SU-DHL-6 (cell line): ENCODE measurements around the gene POU6F2.

Source experiments
- CTCF ChIP-seq: fragments of 200-600 bp; sonication (generic); IDR thresholded peaks from one replicate; pipeline ENCODE4 v1.5.1; 2017; ENCODE audit warnings: antibody characterized with exemption, mild to moderate bottlenecking, low read length, moderate library complexity; ENCODE audit not compliant: insufficient read depth, poor library complexity, severe bottlenecking
- EZH2phosphoT487 ChIP-seq: fragments of 200-600 bp; sonication (generic), shearing (Covaris generic); conservative IDR thresholded peaks from 2 replicates; pipeline ENCODE4 v1.6.1; 2018; ENCODE audit warnings: mild to moderate bottlenecking, antibody characterized with exemption, low read length, moderate library complexity, mixed read lengths

GRCh38 chr7:39413636-39414223 is 436.0 kb downstream of the POU6F2 start:
- no peak for TF ChIP-seq EZH2phosphoT487
- no peak for TF ChIP-seq CTCF
